GM21526 (cell line): Measurements from ENCODE around the gene GABRB3.
"Not testable (repeated sequence)": the region's sequence is repeated elsewhere in the genome, so short reads cannot be mapped to it uniquely, and the experiment has no call there.

Experiments used
- ATAC-seq: cut with Tn5 transposase; IDR thresholded peaks from one replicate; pipeline ENCODE4 v1.9.1; 2021; ENCODE audit warnings: moderate library complexity; ENCODE audit not compliant: unreplicated experiment, low FRiP score

The GABRB3 gene

DNA sequence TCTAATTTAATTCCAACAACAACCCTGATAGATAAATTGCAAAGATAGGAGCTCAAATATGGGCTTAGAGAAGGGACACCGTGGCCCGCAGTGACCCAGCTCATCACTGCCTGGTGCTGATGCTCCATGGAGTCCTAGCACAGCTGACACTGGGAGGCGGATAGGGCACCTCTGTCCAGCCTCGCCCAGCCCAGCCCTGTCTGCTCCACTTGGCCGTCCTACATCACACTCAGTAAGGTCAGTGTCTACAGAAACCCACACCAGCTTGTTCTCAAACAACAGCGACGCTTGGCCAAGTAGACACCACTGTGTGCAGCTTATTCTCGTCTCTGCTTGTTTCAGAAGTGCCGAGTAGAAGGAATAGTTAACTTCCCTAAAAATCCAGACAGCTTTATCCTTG lies 33.9 kb downstream of the GABRB3 start:
- ATAC-seq: no peak

GRCh38 chr15:26736502-26737248 lies 36.2 kb downstream of the GABRB3 start:
- ATAC-seq: no peak

GRCh38 chr15:26731965-26732364 lies 40.9 kb downstream of the GABRB3 start:
- ATAC-seq: no peak

- no peak for ATAC-seq
These were observed 43.3 kb downstream of the GABRB3 start for GRCh38 chr15:26729581-26729980.

DNA sequence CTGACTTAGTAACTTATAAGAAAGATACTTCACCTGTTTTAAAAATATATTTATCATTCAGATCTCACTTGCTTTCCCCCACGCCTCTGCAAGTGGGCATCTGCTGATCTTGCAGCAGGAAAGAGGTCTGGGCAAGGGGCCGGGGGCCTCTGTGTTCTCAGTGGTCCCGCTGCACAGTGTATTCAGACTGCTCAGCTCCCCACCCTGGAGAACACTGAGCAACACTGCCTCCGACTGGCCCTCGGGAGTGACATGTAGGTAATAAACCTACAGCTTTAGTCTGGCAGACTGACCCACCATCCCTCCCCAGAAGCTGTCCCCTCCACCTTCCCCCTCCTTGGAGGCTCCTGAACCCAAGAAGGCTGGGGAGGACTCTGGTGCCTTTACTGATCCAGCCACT lies 43.8 kb downstream of the GABRB3 start:
- no peak for ATAC-seq

- ATAC-seq: no peak
These were observed 48.3 kb downstream of the GABRB3 start for GRCh38 chr15:26724381-26725150.

- ATAC-seq: no peak
These were observed 50.2 kb downstream of the GABRB3 start for GRCh38 chr15:26722621-26723160.

DNA sequence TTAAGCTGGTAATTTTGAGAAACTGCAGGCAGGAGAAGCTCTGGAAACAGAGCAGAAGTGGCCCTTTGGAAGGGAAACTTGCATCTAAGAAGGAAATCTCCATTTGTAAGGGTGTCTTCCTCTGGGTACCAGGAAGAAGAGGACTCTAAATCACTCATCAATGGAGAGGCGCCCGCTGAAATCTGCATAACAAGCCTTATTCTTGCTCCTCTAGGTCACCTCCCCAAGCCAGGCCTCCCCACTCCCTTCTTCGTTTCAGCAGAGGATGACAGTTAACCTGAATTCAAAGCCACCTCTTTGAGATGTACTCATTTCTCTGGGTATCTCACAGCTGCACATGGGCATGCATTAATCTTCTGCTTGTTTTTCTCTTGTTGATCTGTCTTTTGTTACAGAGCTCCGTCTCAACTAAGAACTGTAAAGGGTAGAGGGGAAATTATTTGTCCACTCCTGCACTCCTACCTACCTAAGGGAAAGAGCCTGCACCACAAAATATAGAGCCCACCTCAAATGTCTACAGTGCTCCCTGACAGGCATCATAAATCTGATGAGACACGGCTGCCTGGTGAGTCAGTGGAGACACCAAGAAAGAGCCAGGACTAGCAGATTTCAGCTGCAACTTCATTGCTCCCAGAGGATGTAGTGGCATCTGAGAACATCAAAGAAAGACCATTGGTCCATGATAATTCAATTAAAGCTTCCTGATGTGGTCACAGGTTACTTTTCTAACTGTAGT lies 51.5 kb downstream of the GABRB3 start:
- ATAC-seq: no peak

GRCh38 chr15:26720546-26720945 lies 52.3 kb downstream of the GABRB3 start:
- ATAC-seq: no peak

DNA sequence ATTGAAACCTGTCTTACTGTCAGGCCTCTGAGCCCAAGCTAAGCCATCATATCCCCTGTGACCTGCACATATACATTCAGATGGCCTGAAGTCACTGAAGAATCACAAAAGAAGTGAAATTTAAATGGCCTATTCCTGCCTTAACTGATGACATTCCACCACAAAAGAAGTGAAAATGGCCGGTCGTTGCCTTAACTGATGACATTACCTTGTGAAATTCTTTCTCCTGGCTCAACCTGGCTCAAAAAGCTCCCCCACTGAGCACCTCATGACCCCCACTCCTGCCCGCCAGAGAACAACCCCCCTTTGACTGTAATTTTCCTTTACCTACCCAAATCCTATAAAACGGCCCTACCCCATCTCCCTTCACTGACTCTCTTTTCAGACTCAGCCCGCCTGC lies 53.0 kb downstream of the GABRB3 start:
- ATAC-seq: not testable (repeated sequence)

GRCh38 chr15:26716069-26716468 lies 56.8 kb downstream of the GABRB3 start:
- no peak for ATAC-seq

GRCh38 chr15:26713498-26713897 lies 59.4 kb downstream of the GABRB3 start:
- ATAC-seq: no peak

- ATAC-seq: no peak
These were observed 60.5 kb downstream of the GABRB3 start for GRCh38 chr15:26712335-26712734.

DNA sequence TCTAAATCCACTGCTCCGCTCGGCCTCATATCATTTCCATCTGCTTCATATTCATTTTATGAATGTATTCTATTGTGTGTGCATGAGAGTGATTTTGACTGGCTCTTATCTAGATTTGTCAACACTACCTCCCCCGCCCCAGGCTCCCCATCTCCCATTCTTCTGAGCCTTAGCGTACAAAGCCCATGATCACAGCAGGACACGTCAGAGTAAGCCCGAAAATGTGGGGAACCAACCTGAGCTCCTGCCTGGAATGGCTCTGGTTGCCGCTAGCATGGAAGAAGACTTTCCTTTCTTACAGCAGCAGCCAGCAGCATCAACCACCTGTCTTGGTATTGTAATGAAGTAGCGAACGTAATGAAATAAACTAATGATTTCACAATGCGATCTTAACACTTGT lies 61.4 kb downstream of the GABRB3 start:
- ATAC-seq: no peak

DNA sequence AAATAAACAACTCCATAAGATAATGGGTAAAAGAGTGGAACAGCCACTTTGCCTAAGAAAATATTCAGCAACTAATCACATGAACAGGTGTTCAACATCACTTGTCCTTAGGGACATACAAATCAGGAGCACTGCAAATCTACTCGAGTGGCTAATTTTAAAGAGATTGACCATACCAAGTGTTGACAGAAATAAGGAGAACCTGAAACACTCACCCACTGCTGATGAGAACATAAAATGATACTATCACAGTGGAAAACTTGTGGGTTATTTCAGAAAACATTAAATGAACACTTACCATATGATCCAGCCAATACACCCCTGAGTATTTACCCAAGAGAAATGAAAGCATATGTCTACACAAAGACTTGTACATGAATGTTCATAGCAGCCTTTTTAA lies 70.5 kb downstream of the GABRB3 start:
- ATAC-seq: no peak

GRCh38 chr15:26698555-26698954 lies 74.3 kb downstream of the GABRB3 start:
- ATAC-seq: no peak

DNA sequence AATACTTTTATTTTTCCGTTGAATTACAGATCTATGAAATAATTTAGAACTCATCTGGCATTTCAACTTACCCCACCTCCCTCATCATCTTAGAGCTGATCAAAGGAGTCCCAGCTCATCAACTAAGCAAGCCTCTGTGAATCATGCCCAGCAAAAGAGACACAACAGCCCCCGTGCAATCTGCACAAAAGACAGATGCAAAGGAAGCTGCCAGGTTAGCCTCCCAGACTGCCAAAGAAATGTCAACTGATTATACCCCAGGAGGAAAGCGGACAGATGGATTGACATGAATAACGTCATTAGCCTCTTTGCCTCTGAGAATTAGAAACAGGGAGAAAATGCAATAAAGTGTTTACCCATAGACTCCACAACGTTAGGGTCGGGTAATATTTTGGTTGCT lies 75.0 kb downstream of the GABRB3 start:
- no peak for ATAC-seq

GRCh38 chr15:26691249-26691648 lies 81.6 kb downstream of the GABRB3 start:
- no peak for ATAC-seq

DNA sequence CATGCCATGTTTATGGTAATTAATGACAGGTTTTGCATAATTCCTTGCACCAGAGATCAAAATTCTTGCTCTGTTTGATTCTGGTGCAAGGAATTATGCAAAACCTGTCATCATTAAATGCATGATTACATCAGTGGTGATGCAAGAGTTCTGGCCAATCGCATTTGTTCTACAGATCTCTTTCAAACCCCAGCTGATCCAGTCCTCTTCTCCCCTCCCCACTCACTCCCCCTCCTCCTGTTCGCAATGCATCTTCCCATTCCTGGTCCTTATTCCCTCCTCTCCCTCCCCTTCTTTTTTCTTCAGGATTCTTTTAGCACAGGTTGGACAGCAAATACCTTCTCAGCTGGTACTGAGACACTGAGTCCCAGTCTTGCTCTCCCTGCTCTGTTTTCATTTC lies 82.1 kb downstream of the GABRB3 start:
- no peak for ATAC-seq

DNA sequence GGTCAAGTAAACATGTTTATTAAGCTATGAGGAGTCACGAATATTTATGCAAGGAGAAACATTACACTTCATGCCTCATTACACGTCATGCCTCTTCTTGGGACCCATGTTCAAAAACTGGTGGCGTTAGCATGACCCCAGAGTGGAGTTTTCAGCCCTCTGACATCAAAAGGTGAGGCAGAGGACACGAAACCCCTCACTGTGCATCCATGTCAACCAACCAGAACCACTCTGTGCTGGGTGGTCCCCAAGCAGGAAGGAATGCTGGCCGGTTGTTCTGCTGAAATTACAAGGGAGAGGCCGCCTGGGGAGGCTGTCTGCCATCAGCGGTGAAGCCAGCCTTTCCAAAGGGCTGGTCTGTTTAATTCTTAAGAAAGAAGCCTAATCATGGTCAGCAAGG lies 83.4 kb downstream of the GABRB3 start:
- ATAC-seq: no peak

- no peak for ATAC-seq
These were observed 86.2 kb downstream of the GABRB3 start for GRCh38 chr15:26686547-26687187.
